Endothelial cell of umbilical vein (primary cell): ENCODE results near the gene PTPN13. TPM values are rescaled to one million over a fixed set of nuclear protein-coding genes. Genes with fewer than 3 reads are reported as not detected.

Source experiments
- BruUV-seq: library from RNA; stranded (reverse); fragments of 400-500 nt; replicated peaks from 2 replicates; lab custom pipeline; 2021; lab: Mats Ljungman, UMichigan
- CTCF ChIA-PET: fragments of 300-600, 350-600 bp; sonication (Branson Sonifier 250); formaldehyde crosslinking; loops from one replicate; lab custom pipeline; 2021; ENCODE audit warnings: antibody characterized with exemption, inconsistent platforms; lab: Charles Lee
- POLR2A ChIA-PET: fragments of 300-600, 350-600 bp; sonication (Branson Sonifier 250); formaldehyde crosslinking; loops from one replicate; lab custom pipeline; 2021; ENCODE audit warnings: antibody characterized with exemption, inconsistent platforms; lab: Charles Lee
- DNase-seq: peaks from one replicate; pipeline ENCODE4 v3.0.0-alpha.2; 2011; ENCODE audit warnings: low read depth, low spot score
- FAIRE-seq: peaks from 2 replicates; lab custom pipeline; 2011; peaks lifted over from hg19 to GRCh38; lab: Jason Lieb, UNC
- H2AFZ ChIP-seq: 2 replicates; pipeline ENCODE4 v1.6.0; 2012; ENCODE audit warnings: low read depth, low read length, control low read depth, inconsistent platforms
- H3K27ac ChIP-seq: 2 replicates; pipeline ENCODE4 v1.5.1; 2011; ENCODE audit warnings: low read depth, mild to moderate bottlenecking, control low read depth, low read length, moderate library complexity; ENCODE audit not compliant: insufficient read depth
- H3K27me3 ChIP-seq, 2 experiments: 2 replicates each; pipeline versions ENCODE4 v1.6.0 to v1.6.1; 2011; ENCODE audit warnings: low read length in 2 of 2, mixed read lengths in 1 of 2; ENCODE audit not compliant: control insufficient read depth in 2 of 2, insufficient read depth in 2 of 2
- H3K36me3 ChIP-seq, 2 experiments: 2 replicates in 1 of 2; 3 replicates in 1 of 2; pipeline ENCODE4 v1.5.1; 2011; ENCODE audit warnings: low read length in 2 of 2, mild to moderate bottlenecking in 1 of 2, moderate library complexity in 1 of 2; ENCODE audit not compliant: control insufficient read depth in 2 of 2, insufficient read depth in 2 of 2; ENCODE audit errors: extremely low read depth in 1 of 2
- H3K4me1 ChIP-seq: 3 replicates; pipeline ENCODE4 v1.5.1; 2011; ENCODE audit warnings: mild to moderate bottlenecking, low read length; ENCODE audit not compliant: control insufficient read depth, insufficient read depth; ENCODE audit errors: extremely low read depth
- H3K4me2 ChIP-seq: 2 replicates; pipeline ENCODE4 v1.6.1; 2011; ENCODE audit warnings: low read length, control low read depth, mixed read lengths; ENCODE audit not compliant: insufficient read depth
- H3K4me3 ChIP-seq, 3 experiments: fragments of 200-600 bp in 1 of 3; sonication (generic), shearing (Covaris generic) in 1 of 3; replicated peaks in 1 of 3; 2 replicates each; pipeline ENCODE4 v1.5.1; 2011 to 2016; ENCODE audit warnings: control low read depth in 3 of 3, low read length in 3 of 3, mild to moderate bottlenecking in 2 of 3, inconsistent platforms in 1 of 3, low read depth in 1 of 3, moderate library complexity in 1 of 3; ENCODE audit not compliant: insufficient read depth in 1 of 3
- H3K79me2 ChIP-seq: 2 replicates; pipeline ENCODE4 v1.6.0; 2012; ENCODE audit warnings: low read length, inconsistent platforms; ENCODE audit not compliant: control insufficient read depth, insufficient read depth
- H3K9ac ChIP-seq: replicated peaks from 2 replicates; pipeline ENCODE3; 2011; ENCODE audit warnings: low read length, control low read depth; ENCODE audit not compliant: insufficient read depth; ENCODE audit errors: extremely low read depth
- H3K9me1 ChIP-seq: replicated peaks from 3 replicates; pipeline ENCODE4 v1.6.0; 2011; ENCODE audit warnings: mild to moderate bottlenecking, low read length; ENCODE audit not compliant: control insufficient read depth, insufficient read depth; ENCODE audit errors: extremely low read depth
- H3K9me3 ChIP-seq: replicated peaks from 2 replicates; pipeline ENCODE4 v1.5.1; 2012; ENCODE audit warnings: low read length, inconsistent platforms; ENCODE audit not compliant: control insufficient read depth, insufficient read depth
- H4K20me1 ChIP-seq: replicated peaks from 2 replicates; pipeline ENCODE3; 2011; ENCODE audit warnings: mild to moderate bottlenecking, low read length; ENCODE audit not compliant: control insufficient read depth, insufficient read depth; ENCODE audit errors: extremely low read depth
- CTCF ChIP-seq, 2 donors: IDR thresholded peaks; 1 replicate in 1 of 2; 2 replicates in 1 of 2; pipeline ENCODE4 v1.5.1; 2011; ENCODE audit warnings: low read length in 2 of 2, mild to moderate bottlenecking in 2 of 2, moderate library complexity in 2 of 2, control low read depth in 1 of 2, inconsistent platforms in 1 of 2, low read depth in 1 of 2; ENCODE audit not compliant: insufficient read depth in 1 of 2; ENCODE audit errors: extremely low read depth in 1 of 2
- EZH2 ChIP-seq: IDR thresholded peaks from 2 replicates; pipeline ENCODE4 v1.6.1; 2012; ENCODE audit warnings: borderline replicate concordance, low read depth, mild to moderate bottlenecking, moderate library complexity, low read length, inconsistent platforms; ENCODE audit not compliant: severe bottlenecking
- FOS ChIP-seq: IDR thresholded peaks from 2 replicates; pipeline ENCODE4 v1.6.1; 2011; ENCODE audit warnings: mild to moderate bottlenecking, low read length, moderate library complexity, borderline replicate concordance; ENCODE audit not compliant: insufficient read depth
- GATA2 ChIP-seq: IDR thresholded peaks from 2 replicates; pipeline ENCODE4 v1.7.0; 2011; ENCODE audit warnings: low read depth, mild to moderate bottlenecking, moderate library complexity, mixed read lengths, low read length; ENCODE audit not compliant: insufficient read length, insufficient read depth
- JUN ChIP-seq: IDR thresholded peaks from 2 replicates; pipeline ENCODE4 v1.6.1; 2011; ENCODE audit warnings: borderline replicate concordance, low read depth; ENCODE audit not compliant: insufficient read length, insufficient read depth
- MYC ChIP-seq: IDR thresholded peaks from one replicate; pipeline ENCODE4 v1.6.1; 2011; ENCODE audit warnings: mild to moderate bottlenecking, low read depth, low read length
- POLR2A ChIP-seq: IDR thresholded peaks from 2 replicates; pipeline ENCODE4 v1.6.1; 2012; ENCODE audit warnings: low read depth, mild to moderate bottlenecking, control low read depth, low read length
- POLR2AphosphoS5 ChIP-seq: IDR thresholded peaks from 2 replicates; pipeline ENCODE4 v1.6.1; 2012; ENCODE audit warnings: low read depth, mild to moderate bottlenecking, control low read depth, low read length, moderate library complexity; ENCODE audit not compliant: insufficient read depth
- dilution Hi-C: fragments of 300-500 bp; cut with MboI; formaldehyde crosslinking; loops from one replicate; pipeline ENCODE4 v1.15.0; 2019; ENCODE audit warnings: low sequenced_read_pairs; ENCODE audit not compliant: extremely low pct_ligation_motif_present
- intact Hi-C: fragments of 100-400 bp; cut with micrococcal nuclease; formaldehyde crosslinking; loops from one replicate; pipeline ENCODE4 v1.10.0; 2022
- polyA plus RNA-seq, 4 experiments: library from polyadenylated mRNA; depleted of rRNA in 3 of 4; stranded (reverse) in 3 of 4; unstranded in 1 of 4; fragments of >200 nt; gene quantifications; 2 replicates each; pipeline versions ENCODE4 v1.2.1 to v1.2.3, GENCODE V29; 2011 to 2012; ENCODE audit warnings: missing spikeins in 1 of 4
- total RNA-seq: library from RNA; stranded (reverse); gene quantifications from 2 replicates; pipeline ENCODE4 v1.2.3, GENCODE V29; 2021
- TF ChIP-seq, protein P1 (sequence below): IDR thresholded peaks from 2 replicates; pipeline ENCODE4 v1.6.1; 2011; ENCODE audit not compliant: insufficient read depth, insufficient read length

Gene PTPN13
- total and polyA plus RNA-seq, 2 donors (not counting 3 experiments of a cell fraction or from before 2014, with no cell fraction given) = 0.69 to 2.9 TPM

DNA sequence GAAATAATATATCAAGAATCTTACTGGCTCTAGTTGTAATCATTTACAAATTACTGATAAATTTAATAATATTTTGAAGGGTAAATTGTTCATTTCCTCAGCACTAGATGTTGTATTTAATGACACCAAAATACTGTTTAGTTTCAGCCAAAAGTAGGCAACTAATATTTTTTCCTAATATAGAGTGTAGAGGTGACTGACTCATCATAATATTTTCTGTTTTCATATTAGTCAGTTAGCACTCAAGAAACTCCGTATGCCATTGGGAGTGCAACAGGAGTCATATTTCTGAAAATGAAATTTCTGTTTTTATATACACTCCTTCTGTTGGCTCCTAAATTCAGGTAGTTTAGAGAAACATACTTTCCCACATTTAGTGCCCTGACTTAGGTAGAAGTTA lies 36.6 kb upstream of the PTPN13 start:
- Histone ChIP-seq H3K4me3 (no peak overlapping the region), H3K4me1 (peaks cover 6% of the 10 kb centered on the region), H3K9ac (no peak overlapping the region), H3K9me1 (no peaks in the 10 kb centered on the region), H3K27me3 (peaks cover 1 to 2% of the 10 kb centered on the region in 2 experiments), H3K79me2 (no peaks in the 10 kb centered on the region), H3K4me2 (peak overlapping the region; percentile 36), H3K27ac (no peak overlapping the region), H2AFZ (no peak overlapping the region), H3K36me3 (no peaks in the 10 kb centered on the region), H4K20me1 (no peaks in the 10 kb centered on the region), H3K9me3 (no peaks in the 10 kb centered on the region)
- ChIA-PET CTCF (no interaction called here), POLR2A (no interaction called here)
- BruUV-seq = no TSS peak
- dilution Hi-C loops (no loop called here), intact Hi-C loops (no loop called here)
- no peak for FAIRE-seq
- TF ChIP-seq EZH2 (no peak), CTCF (IDR thresholded peaks at IDR 0.05; ENCODE audit: extremely low read depth in 1 of 2, insufficient read depth in 1 of 2, low read depth in 1 of 2, low read length in 2 of 2) (no peak), FOS (no peak), JUN (no peak), POLR2AphosphoS5 (no peak), MYC (no peak), GATA2 (no peak), POLR2A (no peak)
- TF ChIP-seq, protein P1, sequence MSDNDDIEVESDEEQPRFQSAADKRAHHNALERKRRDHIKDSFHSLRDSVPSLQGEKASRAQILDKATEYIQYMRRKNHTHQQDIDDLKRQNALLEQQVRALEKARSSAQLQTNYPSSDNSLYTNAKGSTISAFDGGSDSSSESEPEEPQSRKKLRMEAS = no peak
- DNase-seq = peak; percentile 6
